ENCODE results near the gene RAC2.
"Not testable (repeated sequence)": the region's sequence is repeated elsewhere in the genome, so short reads cannot be mapped to it uniquely, and the experiment has no call there.

Gene RAC2

DNA sequence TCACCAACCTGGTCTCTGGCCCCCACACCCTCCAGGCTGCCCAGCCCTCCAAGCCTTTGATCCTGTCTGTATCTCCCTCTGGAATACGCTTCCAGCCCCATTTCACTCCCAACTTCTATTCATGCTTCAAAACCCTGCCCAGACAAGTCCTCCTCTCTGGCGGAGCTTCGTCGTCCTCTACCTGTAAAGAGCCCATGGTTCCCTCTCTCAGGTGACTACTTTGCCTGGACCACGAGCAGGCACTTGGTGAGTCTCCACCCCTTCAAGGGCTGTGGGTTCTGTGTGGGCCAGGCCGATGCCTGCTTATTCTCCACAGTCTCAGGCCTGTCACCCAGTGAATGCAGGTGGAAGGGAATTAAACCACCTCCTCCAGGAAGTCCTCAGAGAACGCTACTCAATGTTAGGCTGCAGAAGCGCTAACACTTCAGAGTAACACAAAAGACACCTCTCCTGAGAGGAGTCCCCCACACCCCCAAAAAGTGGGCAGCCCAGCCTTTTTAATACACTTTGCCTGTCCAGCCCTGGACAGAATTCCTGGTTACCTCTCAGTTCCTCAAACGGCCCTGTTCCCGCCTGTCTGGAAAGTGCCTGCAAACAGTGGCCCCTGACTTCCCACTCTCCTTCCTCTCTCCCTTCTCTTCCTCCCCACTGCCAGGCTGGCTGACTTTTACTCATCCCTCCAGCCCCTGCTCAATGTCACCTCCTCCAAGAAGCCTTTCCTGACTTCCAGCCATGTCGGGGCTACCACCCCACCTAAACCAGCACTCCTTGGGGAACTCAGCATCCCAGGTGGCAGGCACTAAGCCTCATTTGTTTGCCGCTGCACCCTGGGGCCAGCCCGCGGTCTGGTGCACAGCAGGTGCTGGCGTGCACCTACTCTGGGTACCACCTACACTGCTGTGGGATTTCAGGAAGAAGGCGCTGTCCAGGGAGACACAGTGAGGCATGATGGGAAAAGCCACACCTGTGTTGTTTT, 9.0 kb downstream of the RAC2 start:
- DNase-seq (ENCODE audit: low read depth): no peak

DNA sequence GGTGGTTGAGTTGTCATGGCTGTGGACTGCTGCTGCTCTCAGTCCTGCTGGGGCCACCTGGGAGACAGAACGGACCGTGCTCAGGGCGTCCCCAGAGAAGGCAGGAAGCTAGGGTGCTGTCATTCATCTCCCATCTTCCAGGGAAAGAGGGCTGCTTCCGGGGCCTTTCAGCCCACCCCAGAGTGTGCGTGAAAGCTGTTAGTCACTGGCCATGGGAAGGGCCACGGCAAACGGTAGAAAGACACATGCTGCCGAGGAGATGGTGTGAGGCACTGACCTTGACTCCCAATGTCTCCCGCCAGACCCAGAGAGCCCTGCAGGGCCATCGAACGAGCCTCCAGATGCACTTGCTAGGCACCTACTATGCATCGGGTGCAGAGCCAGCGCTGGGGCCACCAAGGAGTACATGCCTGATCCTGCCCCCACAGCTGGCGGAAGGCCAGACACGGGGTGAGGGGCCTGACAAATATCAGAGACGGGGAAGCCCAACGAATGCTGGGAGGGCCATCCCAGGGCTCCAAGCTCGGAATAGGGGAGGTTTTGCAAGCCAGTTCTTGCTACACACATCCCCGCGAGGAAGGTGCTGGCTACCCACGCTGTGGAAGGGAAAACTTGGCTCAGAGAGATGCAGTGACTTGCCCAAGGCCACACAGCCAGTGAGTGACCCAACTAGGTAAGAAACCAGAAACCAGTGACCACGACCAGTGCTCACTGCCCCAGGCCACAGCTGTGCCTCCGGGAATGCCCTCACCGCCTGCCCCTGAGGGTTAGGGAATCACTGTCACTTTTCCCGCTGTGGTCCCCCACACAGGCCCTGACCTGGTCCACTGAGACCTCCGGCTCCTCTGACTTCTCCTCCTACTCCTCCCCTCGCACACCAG, 10.1 kb downstream of the RAC2 start:
- no peak for DNase-seq (ENCODE audit: low read depth)

DNA sequence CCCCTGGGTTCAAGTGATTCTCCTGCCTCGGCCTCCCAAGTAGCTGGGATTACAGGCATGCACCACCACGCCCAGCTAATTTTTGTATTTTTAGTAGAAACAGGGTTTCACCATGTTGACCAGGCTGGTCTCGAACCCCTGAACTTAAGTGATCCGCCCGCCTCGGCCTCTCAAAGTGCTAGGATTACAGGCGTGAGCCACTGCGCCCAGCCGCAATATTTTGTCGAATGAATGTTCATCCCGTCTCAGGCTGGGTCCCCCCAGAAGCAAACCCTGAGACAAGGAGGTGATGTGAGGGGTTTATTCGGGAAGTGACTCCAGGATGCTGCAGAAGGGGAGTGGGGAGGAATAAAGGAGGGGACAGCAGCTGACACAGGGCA, 10.7 kb downstream of the RAC2 start:
- DNase-seq (ENCODE audit: low read depth): not testable (repeated sequence)

DNA sequence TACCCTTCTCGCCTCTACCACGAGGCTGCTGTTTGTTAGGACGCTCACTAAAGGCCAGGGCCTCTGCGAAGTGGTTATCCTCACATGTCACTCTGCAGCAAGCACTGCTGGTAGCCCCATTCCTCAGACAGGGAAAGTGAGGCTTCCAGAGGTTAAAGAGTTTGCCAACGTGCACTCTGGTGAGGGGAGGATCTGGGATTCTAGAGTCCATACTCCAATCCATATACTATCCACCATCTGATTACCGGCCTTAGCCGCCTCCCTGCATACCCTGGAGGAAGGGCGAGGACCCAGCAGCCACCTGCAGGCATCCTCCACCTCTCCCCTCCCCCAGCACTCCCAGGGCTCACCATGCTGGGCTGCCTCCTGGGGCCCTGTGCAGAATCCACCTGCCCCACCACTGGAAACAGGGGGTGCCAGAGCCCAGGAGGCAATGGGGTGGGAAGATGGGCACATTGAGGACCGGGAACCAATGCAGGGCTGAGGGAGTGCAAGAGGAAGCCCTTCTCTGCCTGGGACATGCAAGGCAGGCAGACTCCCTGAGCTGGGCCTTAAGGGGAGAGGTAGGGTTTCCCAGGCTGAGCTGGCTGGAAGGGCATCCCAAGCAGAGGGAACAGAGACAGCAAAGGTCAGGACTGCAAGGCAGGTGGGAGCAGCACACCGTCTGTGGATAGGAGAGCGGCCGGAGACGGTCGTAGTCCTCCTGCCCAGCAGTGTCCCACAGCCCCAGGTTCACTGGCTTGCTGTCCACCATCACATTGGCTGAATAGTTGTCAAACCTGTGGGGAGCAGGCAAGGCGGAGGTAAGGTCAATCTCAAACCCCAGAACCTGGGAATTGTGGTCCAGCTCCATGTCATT, 11.7 kb downstream of the RAC2 start:
- DNase-seq (ENCODE audit: low read depth): no peak

DNA sequence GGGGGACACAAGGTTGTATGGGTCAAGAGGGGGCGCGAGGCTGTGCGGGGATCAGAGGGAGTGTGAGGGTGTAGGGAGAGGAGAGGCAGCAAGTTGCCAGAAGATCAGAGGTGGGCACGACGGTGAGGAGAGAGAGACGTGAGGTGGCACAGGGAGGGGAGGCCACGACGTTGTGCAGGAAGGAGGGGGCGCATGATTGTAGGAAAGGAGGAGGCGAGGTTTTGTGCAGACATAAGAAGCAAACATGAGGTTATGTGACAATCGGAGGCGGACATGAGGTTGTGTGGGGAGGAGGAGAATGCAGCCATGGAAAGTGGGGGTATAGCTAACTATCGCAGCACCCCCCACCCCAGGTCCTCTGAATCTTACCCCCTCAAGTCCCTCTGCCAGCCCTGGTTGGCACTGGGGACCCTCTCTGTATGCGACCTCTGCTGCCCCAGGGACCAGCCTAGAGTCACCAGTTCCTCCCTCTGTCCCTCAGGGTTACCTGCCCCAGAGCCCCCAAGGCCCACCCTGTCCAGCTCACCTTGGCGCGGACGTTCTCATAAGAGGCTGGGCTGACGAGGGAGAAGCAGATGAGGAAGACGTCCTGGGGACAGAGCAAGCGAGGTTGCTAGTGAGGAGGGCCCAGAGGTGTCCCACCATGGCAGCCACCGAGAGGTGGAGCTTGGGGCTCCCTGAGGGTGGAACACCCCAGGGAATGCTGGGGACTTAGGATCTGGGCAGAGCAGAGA, 12.5 kb downstream of the RAC2 start:
- peak; percentile 45 for DNase-seq (ENCODE audit: low read depth)

DNA sequence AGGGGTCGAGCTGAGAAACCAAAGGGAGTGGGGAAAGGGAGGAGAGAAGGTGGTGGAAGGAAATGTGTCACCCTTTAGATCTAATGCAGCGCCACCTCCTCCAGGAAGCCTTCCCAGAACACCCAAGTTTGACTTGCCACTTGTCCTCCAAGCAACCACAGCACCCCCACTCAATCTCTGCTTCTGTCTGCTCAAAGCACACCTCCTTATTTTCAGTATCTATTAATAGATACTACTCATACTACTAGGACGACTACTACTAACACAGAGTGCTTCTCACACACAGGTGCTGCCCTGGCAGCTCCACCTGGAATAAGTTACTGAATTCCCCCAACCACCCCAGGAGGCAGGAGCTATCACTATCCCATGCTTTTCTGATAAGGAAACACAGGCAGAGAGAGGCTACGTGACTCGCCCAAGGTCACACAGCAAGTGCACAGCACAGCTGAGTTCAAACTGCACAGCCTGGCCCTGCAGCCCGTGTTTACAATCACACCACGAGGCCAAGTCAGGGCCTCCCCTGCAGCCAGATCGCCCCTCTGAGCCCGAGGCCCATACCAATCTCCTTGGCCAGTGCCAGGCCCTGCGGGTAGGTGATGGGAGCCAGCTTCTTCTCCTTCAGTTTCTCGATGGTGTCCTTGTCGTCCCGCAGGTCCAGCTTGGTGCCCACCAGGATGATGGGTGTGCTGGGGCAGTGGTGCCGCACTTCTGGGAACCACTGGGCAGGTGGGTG, 13.2 kb downstream of the RAC2 start:
- DNase-seq (ENCODE audit: low read depth): no peak

DNA sequence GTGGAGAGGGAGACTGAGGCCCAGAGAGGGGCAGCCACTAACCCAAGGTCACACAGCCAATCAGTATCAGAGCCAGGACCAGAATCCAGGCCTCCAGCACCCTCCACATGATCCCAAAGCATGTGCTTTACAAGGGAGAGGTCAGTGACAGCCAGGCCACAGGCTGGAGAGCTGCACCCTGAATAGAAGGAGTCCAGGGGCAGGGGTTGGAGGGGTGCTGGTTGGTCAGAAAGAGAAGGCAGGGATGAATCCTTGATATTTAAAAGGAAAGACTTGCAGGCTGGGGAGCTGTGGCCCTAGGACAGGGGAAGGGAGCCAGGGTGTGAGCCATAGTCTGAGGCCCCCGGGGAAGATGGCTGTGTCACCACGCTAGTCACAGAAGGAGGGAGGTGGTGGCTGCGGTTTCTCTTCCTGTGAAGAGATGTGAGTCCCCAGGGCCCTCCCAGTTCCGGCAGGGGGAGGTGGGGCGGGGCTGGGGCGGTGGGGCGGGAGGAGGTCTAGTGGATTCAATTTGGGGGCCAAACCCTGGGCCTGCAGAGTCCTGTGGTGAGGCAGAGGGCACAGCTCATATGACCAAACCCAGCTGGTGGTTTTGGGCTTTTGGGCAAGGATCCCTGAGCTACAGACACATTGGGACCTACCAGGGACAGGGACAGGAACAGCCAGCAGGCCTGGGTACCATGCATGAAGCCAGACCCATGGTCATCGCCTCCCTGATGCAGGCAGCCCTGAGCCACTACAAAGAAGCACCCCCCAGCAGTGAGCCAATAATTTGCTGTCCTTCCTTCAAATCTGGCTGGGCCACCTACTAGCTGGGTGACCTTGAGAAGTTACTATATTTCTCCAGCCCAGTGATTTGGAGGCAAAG, 14.0 kb downstream of the RAC2 start:
- peak; percentile 89 for DNase-seq (ENCODE audit: low read depth)

DNA sequence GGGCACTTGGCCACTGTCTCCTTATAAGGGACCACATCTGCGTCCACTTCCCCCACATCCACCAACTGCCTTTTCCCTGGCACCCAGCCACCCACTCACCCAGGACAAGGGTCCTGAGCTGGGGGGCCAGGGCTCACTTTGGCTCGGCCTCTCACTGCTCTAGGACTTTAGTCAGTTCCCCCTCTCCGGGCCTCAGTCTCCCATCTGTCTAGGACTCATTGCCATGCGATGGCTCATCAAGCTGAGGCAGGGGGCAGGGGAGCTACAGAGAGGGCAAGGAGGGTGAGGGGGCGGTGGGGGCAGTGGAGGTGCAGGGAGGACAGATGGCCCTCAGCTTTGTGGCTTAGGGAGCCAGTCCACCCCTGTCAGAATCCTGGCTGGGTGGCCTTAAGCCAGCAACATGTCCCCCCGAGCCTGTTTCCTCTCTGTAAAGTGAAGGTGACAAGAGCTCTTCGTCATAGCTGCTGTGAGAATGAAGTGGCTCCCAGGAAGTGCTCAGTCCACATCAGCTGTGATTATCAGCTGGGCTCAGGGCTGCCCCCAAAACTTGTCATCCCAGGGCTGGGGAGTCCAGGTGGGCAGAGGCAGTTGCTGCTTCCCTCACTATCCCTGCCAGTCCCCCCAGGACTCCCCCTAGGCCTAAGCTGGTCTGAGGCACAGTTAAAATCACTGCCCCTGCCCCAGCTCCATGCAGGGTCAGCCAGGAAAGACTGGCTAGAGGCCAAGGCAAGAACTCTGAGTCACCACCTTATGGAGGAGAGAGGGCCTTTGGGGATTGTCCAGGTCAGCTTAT, 14.9 kb downstream of the RAC2 start:
- DNase-seq (ENCODE audit: low read depth): no peak

DNA sequence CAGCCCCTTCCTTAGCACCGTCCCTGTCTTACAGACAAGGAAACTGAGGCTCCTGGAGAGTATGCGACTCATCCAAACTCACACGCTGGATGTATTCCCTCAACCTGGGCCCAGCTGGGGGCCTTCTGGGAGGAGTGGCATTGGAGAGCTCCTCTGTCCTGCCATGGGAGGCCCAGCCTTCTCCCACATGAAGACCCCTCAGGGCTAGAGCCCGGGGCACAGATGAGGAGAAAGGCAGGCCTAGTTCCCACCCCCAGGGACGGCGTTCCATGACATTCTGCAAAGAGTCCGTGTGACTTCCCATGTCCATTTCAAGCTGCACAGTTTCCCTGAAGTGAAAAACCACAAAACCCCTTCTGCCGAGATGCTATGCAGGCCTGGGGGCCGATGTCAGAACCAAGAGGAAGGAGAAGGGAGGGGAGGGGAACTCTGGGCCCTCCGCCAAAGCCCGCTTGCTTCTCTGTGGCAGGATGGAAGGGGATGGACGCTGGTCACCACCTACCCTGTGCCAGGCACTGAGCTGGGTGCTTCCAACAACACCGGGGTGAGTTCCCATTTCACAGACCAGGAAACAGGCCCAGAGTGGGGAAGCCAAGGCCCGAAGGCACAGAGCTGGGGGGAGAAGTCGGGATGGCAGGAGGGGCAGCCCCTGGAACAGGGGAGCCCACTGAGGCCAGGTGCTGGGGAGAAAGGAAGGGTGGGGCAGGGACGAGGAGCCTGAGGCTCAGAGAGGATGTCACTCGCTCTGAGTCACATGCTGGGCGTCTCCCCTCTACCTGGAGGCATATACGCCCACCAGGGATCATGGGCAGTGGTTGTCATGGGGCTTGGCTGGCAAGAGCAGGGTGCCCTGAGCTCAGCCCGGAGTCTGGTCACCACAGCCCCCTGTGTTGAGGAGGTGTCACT, 15.7 kb downstream of the RAC2 start:
- DNase-seq (ENCODE audit: low read depth): no peak

DNA sequence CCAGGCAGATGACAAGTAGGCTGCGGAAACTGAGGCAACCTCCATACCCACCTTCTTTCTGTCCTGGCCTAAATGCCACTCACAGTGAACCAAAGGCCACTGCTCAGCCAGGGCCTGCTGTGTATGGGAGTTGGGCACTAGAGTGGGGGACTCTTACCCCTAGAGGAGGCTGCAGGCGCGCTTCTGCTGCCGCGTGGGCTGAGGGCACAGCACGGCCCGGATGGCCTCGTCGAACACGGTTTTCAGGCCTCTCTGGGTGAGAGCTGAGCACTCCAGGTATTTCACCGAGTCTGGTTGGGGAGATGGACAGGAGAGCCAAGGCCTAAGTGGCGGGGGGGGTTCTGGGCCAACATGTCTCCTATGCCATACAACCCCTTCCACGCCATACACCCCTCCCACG, 17.6 kb downstream of the RAC2 start:
- no peak for DNase-seq (ENCODE audit: low read depth)

DNA sequence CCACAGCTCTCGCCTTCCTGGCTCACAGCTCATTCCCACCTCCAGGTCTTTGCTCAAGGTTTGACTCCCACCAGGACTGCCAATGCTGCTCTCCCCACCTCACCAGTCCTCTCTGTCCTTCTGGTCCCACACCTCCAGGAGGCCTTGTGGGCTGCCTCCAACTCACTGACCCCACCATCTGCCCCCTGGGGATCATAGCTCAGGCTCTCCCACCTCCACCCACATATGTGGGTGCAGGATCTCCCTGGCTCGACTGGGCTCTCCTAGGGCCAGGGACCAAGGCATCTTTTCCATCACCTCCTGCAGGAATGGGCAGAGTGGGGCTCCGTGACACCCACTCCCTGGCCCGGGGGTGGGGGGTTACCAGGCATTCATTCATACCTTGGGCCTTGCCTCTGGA, 18.0 kb downstream of the RAC2 start:
- no peak for DNase-seq (ENCODE audit: low read depth)

DNA sequence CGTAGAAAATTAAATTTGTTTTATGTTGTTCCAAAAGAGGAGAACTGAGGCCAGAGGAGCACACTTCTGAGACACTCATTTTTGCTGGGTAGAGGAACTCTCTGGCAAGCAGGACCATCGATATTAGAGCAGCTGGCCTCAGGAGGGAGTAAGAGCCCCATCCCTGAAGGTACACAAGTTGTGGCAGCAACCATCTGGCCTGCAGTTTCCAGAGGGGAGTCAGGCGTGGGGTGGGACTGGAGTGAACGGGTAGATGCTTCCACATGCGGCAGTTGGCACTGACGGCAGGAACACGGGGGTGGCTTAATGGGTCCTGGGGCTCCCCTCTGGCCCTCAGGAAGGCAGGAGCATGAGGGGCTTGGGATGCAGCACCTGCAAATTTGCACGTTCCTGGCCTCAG, 18.6 kb downstream of the RAC2 start:
- no peak for DNase-seq (ENCODE audit: low read depth)

DNA sequence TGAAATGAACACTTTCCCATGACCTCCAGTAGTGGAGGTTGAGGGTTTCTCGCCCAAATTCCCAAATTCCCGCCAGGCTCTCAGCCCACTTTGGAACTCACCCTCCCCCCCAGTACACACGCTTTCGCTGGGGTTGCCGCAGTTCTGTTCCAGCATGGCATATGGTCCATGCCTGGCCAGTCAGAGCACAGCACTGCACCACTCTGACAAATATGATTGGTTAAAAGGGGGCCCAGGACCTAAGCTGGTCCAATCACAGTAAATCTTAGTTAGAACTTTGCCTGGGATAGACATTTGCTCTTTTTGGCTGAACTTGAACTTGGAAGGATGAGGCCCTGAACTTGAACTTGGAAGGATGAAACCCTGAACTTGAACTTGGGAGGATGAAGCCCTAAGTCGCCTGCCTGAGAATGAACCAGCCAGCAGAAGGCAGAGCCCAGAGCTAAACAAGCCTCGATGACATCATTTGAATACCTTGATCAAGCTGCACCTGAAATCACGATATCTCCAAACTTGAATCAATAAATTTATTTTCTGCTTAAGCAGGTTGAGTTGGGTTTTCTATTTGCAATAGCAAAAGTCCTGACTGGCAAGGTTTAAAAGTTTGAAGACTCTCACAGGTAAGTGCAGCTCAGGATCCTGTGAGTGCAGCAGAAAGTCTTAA, 19.2 kb downstream of the RAC2 start:
- no peak for DNase-seq (ENCODE audit: low read depth)

DNA sequence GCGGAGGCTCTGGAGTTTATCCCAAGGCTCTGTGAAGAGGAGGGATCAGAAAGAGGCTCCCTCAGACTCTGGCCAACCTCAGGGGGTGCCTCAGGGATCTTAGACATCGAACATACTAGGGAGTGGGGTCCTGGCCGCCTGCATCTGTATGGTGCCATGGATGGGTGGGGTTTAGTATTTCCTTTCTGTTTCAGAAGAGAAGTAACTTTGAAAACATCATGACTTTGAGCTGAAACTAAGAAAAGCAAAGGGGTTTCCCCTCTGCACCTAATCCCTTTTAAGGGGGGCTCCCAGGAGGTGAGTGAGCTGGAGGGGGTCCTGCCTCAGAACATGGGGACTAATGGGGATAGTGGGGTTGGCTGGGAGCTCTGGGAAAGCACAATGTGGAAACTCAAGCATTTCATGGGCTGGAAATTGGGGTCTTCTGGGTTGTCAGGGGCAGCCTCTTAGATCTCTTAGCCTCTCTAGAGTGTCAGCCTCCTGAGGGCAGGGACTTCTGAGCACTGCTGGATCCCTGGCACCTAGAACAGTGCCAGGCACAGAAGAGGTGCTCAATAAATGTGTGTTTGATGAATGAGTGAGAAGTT, 20.0 kb downstream of the RAC2 start:
- DNase-seq (ENCODE audit: low read depth): no peak

DNA sequence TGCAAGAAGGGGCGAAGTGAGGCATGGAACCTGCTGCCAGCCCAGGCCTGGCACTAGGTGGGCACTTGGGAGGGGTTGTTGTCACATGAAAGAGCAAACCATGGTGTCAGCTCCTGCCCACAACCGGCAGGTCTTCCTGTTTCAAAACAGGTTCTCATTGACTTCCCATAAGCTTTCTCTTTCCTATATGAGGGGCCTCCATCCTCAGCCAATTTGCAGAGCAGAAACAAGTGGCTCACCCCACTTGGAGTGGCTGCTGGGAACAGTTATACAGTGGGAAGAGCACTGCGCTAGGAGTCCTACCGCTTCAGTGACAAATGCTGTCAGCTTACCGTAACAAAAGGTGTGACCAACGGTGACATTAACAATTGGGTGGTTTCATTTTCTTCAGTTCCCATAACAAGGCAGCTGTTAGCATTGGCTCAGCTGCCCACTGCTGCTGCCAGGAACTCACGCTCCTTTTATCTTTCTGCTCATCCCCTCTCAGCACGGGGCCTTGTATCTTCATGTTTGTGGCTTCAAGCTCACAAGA, 21.6 kb downstream of the RAC2 start:
- no peak for DNase-seq (ENCODE audit: low read depth)

All from activated gamma-delta T cell treated with anti-CD3 and anti-CD28 coated beads, Interleukin-2, amount 50 U/mL, for 16 hours (primary cell).